Measurements from ENCODE around the gene TBC1D5.

The TBC1D5 gene

DNA sequence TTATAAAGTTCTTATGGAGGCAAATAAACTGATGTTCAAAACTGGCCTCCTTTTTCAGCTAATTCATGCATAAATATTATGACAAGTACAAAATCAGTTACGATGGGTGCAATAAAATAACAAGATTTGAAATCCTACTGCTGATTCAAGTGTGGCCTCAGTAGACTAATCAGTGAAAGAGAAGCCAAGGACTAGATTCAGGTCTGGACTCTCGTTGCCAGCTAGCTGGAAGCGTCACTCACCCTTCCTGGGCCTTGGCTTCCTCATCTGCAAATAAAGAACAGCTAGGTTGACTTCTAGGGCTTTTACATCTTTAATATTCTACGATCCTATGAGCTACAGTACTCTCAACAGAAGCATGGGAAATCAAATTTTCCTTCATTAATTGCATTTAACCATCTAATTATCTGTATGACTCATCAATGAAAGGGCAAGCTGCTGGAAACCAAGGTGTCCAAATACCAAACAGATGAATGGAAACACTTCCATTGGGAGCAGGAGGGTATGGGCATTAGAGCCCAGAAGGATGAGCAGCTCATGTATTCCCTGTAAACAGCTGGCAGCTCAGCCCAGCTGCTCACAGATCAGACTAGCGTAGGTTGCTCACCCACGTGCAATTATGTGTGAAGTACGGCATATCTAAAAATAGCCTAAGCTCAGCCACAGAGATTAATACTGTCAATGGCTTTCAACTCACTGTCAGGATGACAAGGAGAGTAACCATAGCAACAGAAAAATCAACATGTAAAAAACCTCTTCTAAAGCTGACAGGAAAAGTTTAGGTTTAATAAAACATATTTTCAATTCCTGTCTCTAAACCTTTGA lies 562.8 kb downstream of the TBC1D5 start:
- no peak for DNase-seq (ENCODE audit: low read depth in 2 of 2)

DNA sequence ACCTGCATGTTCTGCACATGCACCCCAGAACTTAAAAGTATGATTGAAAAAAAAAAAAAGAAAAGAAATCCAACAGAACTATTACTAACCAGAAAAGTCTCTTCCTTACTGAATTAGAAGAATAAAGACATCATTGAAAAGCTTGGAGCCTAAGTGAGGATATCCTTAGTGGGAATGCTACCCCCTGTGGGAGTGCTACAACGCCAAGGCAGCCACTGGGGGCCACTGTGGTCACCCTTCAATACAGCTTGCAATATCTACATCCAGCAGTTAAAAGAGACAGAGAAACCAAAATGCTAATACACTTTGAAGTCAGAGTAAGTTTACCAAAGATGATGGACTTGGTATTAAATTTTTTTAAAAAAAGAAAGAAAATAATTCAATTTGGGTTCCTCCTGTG lies 565.7 kb downstream of the TBC1D5 start:
- DNase-seq (ENCODE audit: low read depth in 2 of 2): no peak

DNA sequence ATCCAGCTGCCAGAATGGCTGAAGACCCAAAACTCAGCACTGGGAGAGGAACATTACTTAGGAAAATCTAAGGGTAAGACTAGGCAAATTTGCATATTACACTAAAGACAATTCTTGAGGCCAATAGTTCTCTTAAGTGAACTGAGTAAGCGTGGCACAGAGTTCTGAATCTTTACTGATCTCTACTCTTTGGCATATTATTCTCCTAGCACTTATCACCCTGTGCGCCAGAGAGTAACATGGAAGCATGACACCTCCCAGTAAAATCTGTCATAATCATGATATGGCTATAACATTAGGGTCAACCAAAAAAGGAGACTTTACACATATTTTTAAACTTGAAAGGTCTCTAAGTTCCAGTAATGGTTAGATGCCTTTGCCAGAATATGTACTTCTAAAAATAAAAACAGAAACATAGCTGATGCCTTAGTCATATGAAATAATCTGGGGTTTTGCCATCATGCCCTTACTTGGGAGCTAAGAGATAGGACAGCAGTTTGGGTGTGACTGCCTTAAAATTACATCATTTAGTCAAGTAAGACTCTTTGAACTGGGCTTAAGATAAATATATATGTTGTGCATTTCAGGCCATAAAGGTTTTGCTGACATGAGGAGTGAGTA lies 567.1 kb downstream of the TBC1D5 start:
- no peak for DNase-seq (ENCODE audit: low read depth in 2 of 2)

DNA sequence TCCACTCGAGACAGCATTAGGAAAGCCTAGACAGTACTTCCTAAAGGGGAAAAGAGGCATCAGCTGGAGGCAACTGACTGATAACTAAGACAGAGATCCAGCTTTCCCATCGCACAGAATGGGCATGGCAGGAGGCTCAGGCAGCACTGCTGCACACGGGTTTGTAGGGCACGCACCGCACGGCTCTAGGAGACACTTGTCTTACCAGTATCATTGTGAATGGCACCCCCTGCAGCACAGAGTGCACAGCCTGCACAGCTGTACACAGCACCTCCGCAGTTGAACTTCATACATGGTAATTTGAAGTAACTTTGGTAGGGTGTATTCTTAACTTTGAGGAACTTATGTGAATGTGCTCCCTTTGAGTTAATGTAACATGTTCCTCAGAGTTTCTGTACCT lies 576.1 kb downstream of the TBC1D5 start:
- no peak for DNase-seq (ENCODE audit: low read depth in 2 of 2)

DNA sequence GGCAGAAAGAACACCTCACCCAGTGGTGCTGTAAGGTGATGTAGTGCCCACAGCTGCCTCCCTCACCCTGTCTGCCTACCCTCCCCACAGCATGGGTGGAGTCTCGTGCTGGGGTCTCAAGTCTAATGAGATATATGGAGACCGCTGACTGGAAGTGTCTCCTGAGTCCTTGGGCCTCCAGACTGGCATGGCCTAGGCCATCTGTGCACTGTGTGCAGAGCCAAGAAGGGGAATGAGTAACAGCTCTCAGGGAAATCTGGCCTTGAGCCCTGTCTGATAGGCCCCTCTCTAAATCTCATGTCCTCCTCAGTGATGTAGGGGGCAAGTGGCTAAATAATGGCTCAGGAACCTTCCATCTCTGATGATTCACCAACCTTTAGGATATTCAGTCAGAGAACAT lies 580.3 kb downstream of the TBC1D5 start:
- DNase-seq (ENCODE audit: low read depth in 2 of 2): no peak

DNA sequence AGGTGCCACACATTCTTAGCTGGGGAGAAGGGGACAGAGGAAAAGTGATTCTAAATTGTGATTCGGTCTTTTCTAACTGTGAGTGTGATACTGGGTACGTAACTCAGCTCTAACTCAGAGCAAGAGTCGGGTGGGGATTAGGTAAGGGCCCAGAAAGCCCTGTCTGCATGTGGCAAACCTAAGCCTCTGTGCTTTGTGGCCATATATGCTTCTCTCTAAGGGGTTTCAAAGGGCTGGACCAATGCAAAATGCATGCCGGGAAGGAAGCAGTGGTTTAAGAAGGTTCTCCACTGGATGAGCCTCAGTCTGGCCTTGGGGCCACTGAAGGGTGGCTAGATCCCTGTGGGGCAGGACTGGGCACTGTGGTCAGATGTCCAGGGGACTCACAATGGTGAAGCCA lies 581.8 kb downstream of the TBC1D5 start:
- no peak for DNase-seq (ENCODE audit: low read depth in 2 of 2)

DNA sequence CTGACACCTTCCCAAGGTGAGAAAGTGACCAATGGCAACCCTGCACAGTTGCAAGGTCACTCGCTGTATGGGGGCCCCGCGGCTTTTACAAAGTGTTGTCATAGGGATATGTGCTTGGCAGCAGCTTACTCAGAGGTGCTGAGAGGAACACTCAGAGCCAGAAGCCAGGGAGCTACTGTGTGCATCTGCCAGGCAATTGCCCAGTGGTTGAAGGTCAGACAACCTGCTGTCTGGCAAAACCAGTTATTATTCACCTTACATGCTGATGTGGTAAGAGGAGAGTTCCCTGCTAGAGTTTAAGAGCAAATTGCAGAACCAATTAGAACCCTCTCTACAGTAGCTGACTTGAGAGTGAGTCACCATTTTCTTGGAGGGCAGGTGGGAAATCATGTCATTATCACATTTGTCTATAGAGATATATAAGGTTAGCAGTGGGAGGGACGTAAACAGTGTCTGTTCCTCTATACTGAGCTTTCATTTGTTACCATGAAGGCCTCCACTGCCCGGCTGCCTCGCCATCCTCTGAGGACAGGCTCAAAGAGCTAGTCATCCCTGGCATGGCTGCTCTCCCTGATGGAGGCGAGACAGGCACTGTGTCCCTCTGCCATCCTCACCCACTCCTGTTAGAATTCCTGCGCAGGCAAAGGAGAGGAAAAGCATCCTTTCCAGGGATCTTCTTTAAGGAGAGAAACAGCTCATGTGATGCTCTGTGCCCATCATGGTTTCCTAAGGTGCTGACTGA lies 583.3 kb downstream of the TBC1D5 start:
- DNase-seq (ENCODE audit: low read depth in 2 of 2): no peak

DNA sequence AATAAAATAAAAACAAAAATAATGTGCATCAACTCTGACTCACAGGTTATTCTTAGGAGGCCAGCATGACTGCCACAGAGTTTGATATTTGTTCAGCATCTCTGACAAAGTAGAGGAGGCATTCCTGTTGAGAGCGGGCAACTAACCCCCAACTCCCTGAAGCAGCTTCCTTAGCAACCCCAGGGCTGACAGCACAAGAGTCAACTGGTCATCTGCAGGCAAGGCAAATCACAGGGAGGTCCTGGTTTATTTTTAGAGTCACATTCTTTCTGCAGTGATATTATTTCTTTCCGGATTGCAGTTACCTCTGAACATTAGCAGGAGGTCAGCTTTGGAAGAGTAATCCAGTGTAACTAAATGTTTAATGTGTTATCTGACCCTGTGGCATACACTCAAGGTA lies 584.7 kb downstream of the TBC1D5 start:
- no peak for DNase-seq (ENCODE audit: low read depth in 2 of 2)

DNA sequence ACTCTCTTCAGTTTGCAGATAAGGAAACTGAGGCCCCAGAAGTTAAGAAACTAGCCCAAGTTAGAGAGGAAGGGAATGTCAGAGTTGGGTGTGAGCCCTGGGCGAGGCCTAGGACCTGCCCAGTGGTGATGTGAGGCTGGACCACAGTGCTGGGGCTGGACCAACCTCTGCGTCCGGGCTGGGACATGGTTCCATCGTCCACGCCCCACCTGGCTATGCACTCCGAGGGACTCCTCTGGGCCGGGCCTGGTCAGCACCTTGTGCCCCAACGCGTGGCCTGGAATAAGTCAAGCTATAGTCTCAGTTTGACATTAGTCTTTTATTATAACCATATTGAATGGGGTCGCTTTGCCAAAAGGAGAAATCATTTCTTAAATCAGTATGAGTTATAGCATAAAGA lies 585.6 kb downstream of the TBC1D5 start:
- no peak for DNase-seq (ENCODE audit: low read depth in 2 of 2)

DNA sequence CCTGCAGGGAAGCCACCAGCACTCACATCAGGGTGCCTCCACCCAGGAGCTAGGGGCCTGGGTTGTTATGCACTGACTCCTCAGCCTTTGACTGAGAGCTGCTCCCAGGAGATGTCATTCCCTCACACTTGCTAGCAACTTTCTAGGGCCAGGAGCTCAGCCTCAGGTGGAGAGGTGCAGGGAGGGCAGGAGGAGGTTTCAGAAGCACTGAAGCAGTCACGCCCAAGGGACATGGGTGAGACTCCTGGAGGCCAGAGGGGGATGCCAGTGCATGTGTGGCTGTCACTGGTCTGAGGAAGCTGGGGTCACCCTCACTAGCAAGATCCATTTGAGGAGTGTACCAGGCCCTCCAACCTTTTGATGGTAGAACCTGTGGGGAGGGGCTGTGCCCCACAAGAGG lies 586.5 kb downstream of the TBC1D5 start:
- no peak for DNase-seq (ENCODE audit: low read depth in 2 of 2)

DNA sequence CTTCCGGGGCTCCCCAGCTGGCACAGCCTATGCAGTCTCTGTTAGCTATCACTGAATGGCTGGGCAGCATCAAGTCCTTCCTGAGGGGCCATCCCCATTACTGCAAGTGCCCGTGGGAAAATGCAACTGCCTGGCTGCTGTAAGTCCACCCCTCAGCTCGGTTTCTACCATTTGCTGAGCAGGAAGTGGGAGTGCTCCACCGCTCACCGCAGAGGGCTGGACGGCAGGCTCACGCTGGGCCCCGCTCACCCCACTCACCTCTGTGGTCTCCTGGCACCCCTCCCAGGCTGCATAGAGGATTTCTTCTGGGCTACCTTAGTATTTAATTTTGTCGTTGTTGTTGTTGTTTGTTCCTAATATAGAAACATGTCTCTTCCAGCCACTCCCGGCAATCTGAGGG lies 587.5 kb downstream of the TBC1D5 start:
- no peak for DNase-seq (ENCODE audit: low read depth in 2 of 2)

DNA sequence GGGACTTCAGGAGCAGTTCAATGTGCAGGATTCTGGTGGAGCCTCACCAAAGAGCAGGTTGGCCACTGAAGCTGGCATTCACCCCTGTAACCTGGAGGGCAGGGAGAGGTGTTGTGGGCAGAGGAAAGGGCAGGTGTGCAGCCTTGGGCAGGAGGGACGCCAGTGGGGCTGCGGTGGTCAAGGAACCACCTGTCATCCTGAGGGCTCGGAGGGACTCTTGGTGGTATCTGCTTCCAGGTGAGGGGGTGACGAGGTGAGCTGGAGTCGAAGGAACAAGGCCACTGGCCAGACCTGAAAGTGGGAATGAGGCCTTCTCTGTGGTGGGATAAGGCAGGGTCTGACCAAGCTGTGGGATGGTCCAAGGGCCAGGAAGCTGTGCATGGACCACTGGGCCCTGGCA lies 588.2 kb downstream of the TBC1D5 start:
- no peak for DNase-seq (ENCODE audit: low read depth in 2 of 2)

DNA sequence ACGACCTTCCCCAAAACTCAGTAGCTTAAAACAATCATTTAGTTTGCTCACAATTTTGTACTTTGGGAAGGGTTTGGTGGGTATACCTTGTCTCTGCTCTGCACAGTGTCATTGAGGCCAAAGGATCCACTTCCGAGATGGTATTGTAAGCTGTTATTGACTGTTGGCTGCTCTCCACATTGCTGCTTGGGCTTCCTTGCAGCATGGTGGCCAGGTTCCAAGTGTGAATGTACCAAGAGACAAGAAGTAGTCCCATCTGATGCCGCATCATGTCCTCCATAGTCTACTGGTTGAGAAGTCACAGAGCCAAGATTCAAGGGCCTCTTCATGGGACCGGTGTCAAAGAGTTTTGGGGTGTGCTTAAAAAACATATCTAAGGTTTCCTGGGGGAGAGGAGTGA lies 589.2 kb downstream of the TBC1D5 start:
- no peak for DNase-seq (ENCODE audit: low read depth in 2 of 2)

DNA sequence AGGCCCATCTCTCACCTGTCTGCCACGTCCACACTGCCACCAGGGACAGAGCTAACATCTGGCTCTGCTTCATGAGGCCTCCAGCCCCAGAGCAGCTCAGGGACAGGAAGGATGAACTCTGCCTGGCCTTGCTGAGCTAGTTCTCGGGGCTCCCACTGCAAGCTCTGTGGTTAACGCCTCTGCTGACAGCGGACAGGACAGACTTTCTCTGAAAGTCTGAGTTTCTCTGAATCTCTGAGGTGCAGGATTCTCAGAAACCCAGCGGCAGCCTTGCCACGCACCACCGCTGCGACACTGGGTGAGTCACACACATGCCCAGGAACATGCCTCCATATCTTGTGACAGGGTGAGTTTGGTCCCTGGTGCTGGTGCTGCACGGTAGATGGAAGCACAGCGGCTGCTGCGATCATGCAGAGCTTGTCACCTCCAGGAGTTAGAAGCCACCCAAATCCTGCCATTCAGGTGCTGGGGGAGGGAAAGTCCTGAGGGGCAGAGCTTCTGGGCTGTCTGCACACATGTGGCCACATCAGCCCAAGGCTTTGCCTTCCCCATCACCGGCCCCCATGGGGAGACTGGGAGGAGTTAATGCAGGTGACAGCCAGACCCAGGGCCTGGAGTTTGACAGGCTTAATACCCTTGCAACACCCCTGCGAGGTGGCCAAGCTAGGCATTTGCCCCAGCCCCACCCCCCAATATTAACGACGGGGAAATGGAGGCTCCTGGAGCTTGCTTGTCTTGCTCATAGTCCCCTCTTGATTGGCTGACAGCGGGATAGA lies 590.6 kb downstream of the TBC1D5 start:
- peak; percentile 68 to 70 for DNase-seq (ENCODE audit: low read depth in 2 of 2)

DNA sequence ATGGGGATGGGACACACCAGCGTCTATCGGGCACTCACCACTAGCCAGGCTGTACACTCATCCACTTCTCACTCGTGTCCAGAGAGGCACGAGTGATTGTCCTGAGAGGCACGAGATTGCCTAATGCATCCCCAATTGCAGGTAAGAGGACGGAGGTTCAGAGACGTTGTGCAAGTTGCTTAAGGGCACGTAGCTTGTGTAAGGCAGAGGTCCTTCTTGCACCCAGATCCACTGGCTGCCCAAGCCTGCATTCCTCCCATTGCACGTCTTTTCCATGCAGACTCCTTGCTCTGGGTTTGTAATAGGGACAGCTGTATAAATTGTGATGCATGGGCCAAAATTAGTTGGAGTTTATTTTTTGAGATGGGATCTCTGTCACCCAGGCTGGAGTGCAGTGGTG lies 593.4 kb downstream of the TBC1D5 start:
- no peak for DNase-seq (ENCODE audit: low read depth in 2 of 2)

DNA sequence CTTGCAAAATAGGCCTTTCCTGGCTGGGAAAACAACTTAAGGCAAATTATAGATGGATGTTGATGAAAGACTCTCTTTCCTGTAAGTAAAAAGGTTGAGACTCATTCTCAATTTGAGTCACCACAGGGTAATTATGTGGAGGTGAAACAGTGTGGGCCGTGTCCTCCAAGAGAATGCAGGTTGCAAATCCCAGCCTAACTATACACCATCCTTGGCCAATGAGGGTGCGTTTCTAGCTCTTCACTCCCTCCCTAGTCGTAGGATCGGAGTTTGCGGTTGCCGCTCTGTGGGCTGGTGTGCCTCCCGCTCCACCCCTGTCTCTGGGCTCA lies 597.8 kb downstream of the TBC1D5 start:
- no peak for DNase-seq (ENCODE audit: low read depth in 2 of 2)

DNA sequence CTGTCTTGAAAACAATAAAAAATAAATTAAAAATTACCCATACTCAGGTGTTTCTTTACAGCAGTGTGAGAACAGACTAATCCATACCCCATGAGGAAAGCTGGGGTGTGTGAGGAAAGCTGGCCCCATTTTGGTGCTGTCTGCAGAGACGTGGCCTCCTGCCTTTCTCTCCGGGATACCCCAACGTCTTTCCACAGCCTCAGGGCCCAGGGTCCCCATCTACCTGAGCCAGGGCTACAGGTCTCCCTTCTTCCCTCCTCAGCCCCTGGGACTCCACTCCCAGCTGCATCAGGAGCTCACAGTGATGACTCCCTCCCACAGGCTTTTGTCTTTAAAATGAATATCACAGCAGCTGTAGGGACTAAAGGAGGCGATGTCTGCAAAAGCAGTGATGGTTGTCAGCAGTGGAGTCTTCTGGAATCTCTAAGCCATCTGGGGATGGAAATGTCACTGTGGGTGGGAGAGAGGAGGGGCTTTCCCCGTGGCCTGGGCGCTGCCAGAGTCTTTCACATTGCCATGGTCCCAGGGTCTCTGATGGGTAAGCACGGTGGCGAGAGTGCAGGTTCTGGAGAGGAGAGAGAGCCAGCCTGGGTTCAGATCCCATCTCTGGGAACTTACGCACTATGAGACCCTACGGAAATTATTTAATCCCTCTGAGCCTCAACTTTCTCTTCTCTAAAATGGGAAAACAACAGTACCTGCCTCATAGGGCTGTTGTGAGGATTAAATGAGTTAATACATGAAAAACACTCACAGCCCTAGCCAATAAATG lies 598.4 kb downstream of the TBC1D5 start:
- DNase-seq (ENCODE audit: low read depth in 2 of 2): no peak

DNA sequence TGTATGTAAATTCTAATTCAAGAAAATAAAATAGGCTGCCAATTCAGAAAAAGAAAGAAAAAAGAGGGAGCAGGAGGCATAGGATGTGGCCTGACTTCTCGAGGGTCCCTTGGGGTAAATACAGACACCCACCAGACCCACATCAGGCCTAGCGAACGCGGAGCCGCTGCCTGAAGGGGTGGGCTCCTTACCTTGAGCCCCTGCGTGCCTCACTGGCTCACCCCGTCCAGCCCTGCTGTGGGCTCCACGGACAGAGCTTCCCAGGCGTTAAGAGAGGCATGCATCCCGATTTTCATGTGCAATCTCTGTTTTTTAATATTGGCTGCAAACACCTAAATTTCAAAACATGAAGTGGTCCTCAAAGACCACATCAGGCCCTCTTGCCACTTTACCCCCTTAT lies 599.9 kb downstream of the TBC1D5 start:
- DNase-seq (ENCODE audit: low read depth in 2 of 2): no peak

DNA sequence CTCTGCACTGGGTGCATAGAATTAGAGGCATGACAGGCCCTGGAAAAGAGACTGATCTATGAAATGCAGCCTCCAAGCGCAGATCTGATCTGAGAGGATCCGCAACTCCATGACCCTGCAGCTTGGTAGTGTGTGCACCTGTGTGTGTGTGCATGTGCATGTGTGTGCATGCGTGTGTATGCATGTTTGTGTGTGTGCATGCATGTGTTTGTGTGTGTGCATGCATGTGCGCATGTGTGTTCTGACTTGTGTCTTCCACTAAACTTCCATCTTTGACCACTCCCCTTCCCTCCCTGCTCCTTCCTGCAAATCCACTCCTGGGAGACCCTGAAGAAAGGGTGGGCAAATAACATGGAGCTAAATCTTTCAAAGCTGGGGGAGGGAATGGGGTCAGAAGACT lies 600.7 kb downstream of the TBC1D5 start:
- no peak for DNase-seq (ENCODE audit: low read depth in 2 of 2)

DNA sequence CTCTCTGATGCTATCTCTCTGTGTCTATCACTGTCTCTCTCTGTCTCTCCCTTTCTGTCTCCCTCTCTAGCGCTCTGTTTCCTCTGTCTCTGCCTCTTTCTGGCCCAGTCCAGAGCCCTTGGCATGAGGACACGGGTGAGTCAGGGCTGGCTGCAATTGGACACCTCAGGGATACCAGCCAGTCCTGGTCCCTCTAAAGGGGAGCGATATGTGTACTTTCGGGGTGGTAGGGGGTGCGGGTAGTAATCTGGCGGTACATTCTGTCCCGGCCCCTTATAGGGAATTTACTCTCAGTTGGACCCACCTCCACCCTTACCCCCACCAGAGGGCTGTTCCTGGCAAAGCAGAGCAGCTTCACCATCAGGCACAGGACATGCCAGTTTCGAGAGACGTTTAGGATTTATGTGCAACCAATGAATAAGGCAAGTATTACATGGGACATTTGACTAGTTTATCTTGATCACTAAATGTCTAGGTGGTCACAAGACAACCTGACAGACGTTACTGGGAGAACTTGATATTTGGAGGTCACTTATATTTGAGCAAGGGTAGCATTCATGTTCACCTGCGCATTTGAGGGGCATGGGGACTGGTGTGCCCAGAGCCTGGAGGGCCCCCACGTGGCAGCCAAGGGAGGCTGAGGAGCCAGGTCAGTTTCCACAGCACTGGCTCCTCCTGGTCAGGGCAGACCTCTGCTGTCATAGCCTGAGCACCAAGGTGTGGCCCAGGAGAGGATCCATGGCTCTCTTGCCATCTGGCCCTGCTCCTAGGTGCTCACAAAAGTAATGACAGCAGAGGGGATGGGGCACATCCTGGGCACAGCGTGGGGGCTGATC lies 601.5 kb downstream of the TBC1D5 start:
- no peak for DNase-seq (ENCODE audit: low read depth in 2 of 2)

All from activated CD4-positive, alpha-beta T cell treated with anti-CD3 and anti-CD28 coated beads for 24 hours (primary cell).